ENCODE measurements around the gene C12orf42. TPM values are rescaled to one million over a fixed set of nuclear protein-coding genes. Genes with fewer than 3 reads are reported as not detected.

The C12orf42 gene
- total and polyA plus RNA-seq, 10 of the 15 experiments (the other 5 are each of a cell fraction or from before 2014, with no cell fraction given), result 1.4 to 7.0 (median 2.4) TPM

DNA sequence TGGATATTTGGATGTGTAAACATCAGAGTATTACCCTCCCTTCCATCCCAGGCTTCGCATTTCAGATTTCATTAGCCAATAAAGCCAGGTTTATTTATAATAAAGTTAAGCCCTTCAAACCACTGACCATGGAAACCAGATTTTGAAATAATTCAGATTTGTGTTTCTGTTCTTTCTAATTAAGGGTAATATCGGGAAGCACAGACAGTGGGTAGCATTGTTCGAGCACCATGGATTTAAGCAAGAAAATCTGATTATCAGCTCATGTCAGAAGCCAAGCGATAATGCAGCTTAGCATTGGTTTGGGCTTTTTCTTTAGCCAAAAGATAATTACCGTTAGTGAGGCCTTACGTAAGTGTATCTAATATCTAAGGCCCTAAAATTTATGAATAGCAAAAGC, 116.1 kb downstream of the C12orf42 start:
- Histone ChIP-seq H2AFZ (ENCODE audit: control insufficient read depth, low read depth, low read length) (no peak overlapping the region), H3K79me2 (ENCODE audit: control insufficient read depth, insufficient read depth, low read length) (no peaks in the 10 kb centered on the region), H3K27ac (ENCODE audit: control insufficient read depth, insufficient read depth) (no peak overlapping the region), H3K36me3 (ENCODE audit: control insufficient read depth in 2 of 2, insufficient read depth in 2 of 2, low read length in 1 of 2) (no peaks in the 10 kb centered on the region), H3K4me1 (ENCODE audit: control insufficient read depth, insufficient read depth, low read length) (no peaks in the 10 kb centered on the region), H3K9me3 (replicated peaks; ENCODE audit: control insufficient read depth, insufficient read depth, low read length) (no peaks in the 10 kb centered on the region), H3K4me3 (no peak overlapping the region), H3K4me2 (ENCODE audit: control insufficient read depth, insufficient read depth) (no peak overlapping the region), H3K9ac (ENCODE audit: control insufficient read depth, insufficient read depth, low read length) (no peak overlapping the region), H4K20me1 (ENCODE audit: control insufficient read depth, insufficient read depth) (no peaks in the 10 kb centered on the region), H3K27me3 (replicated peaks in 1 of 2; ENCODE audit: control insufficient read depth in 2 of 2, insufficient read depth in 2 of 2, low read length in 1 of 2) (no peaks in the 10 kb centered on the region)
- ChIA-PET RAD21 (ENCODE audit: unreplicated experiment) (no interaction called here), POLR2A (interaction anchor here (0.6 kb wide), 1 partner anchor 510 kb away, joined by 3 read pairs; no protein-coding TSS in a partner anchor), CTCF (interaction anchor here (0.6 kb wide), 1 partner anchor 112 kb away, joined by 3 read pairs; no protein-coding TSS in a partner anchor), SMC1A (ENCODE audit: uncharacterized antibody, unreplicated experiment) (no interaction called here)
- no peak for ATAC-seq
- intact Hi-C loops (cut with micrococcal nuclease; ENCODE audit: unreplicated experiment) (no loop called here), in situ Hi-C loops (cut with MboI) (no loop called here)
- no TSS peak for BruUV-seq (replicated peaks)
- TF ChIP-seq NFIC (IDR thresholded peaks at IDR 0.05; ENCODE audit: low read depth, low read length) (no peak), HDGF (IDR thresholded peaks at IDR 0.05) (no peak), TCF7 (IDR thresholded peaks at IDR 0.05; ENCODE audit: borderline replicate concordance) (no peak), ZBED1 (IDR thresholded peaks at IDR 0.05; ENCODE audit: borderline replicate concordance) (no peak), SRF (IDR thresholded peaks at IDR 0.05; ENCODE audit: low read depth in 2 of 2, low read length in 2 of 2) (no peak), GATAD2B (conservative IDR thresholded peaks at IDR 0.05; ENCODE audit: low read depth) (no peak), KAT2A (conservative IDR thresholded peaks at IDR 0.05; ENCODE audit: control insufficient read depth, low read depth, low read length) (no peak), PAX5 (IDR thresholded peaks at IDR 0.05; ENCODE audit: borderline replicate concordance, low read depth, low read length) (no peak)
- TF ChIP-seq, protein P1, sequence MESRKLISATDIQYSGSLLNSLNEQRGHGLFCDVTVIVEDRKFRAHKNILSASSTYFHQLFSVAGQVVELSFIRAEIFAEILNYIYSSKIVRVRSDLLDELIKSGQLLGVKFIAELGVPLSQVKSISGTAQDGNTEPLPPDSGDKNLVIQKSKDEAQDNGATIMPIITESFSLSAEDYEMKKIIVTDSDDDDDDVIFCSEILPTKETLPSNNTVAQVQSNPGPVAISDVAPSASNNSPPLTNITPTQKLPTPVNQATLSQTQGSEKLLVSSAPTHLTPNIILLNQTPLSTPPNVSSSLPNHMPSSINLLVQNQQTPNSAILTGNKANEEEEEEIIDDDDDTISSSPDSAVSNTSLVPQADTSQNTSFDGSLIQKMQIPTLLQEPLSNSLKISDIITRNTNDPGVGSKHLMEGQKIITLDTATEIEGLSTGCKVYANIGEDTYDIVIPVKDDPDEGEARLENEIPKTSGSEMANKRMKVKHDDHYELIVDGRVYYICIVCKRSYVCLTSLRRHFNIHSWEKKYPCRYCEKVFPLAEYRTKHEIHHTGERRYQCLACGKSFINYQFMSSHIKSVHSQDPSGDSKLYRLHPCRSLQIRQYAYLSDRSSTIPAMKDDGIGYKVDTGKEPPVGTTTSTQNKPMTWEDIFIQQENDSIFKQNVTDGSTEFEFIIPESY (IDR thresholded peaks at IDR 0.05), result no peak
- FAIRE-seq, result no peak
- no peak for DNase-seq (ENCODE audit: low read depth, low spot score)
- 68% methylated on average over 6 of the region's 6 CpGs for WGBS (ENCODE audit: insufficient coverage, insufficient replicate concordance, low lambda C conversion rate, missing lambda C conversion rate)

Data from GM12878 (cell line).